ENCODE data around the gene ZNF583.

ZNF583 gene

DNA sequence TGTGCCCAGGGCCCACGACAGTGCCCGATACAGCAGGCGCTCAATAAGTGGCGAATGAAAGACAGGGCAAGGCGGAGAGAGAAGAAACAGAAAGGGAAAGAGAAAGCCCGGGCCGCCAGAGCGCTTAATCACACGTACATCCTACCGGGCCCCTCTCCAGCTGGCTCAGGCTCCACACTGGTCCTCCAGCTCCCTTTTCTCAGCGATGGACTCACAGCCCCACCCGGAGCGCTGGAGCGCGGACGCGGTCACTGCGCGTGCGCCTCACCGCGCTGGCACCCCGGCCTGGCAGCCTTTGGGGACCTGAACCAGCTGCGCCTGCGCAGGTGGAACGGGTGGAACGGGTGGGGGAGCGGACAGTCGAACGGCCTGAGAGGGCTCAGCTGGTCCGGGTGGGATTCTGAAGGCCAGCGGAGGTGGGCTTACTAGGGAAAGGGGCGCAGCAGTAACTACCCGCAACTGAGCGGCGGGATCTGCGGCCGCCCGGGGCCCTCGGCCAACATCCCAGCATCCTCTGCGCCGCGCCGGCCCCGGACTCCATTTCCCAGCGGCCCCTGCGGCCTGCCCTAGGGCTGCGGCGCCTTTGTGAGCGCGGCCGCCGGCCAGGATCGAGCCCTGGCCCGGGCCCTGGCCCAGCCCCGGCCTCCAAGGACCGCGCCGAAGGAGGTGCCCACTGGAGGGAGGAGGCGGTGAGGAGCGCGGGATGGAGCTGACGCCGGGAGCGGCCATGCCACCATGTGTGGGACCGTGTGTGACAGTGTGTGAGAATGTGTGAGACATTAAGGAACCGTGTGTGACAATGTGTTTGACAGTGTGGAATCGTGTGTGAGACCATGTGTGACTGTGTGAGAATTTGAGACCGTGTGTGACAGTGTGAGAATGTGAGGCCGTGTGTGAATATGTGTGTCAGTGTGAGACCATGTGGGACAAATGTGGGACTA lies at the start of gene ZNF583 (continued):
- TF ChIP-seq ZNF510 (tag by site-specific recombination; IDR thresholded peaks at IDR 0.05; ENCODE audit: insufficient replicate concordance), result peak; percentile 11
- peak; percentile 37; the same call in 1 of the 2 replicates for TF ChIP-seq ZNF366 (tag by site-specific recombination; conservative IDR thresholded peaks at IDR 0.05)
- 0 out of 2 replicates have a peak, but pooled peaks have one; percentile 13 for TF ChIP-seq ZNF791 (tag by site-specific recombination; IDR thresholded peaks at IDR 0.05)
- TF ChIP-seq ZNF239 (tag by site-specific recombination; IDR thresholded peaks at IDR 0.05), result peak; percentile 9; the same call in 1 of the 2 replicates
- TF ChIP-seq YY1 (tag by site-specific recombination; IDR thresholded peaks at IDR 0.05), result 0 out of 2 replicates have a peak, but pooled peaks have one; percentile 52
- TF ChIP-seq ZNF561 (tag by site-specific recombination; IDR thresholded peaks at IDR 0.05; ENCODE audit: borderline replicate concordance), result peak; percentile 41; the same call in 1 of the 2 replicates
- TF ChIP-seq GLIS1 (tag by site-specific recombination; IDR thresholded peaks at IDR 0.05), result peak; percentile 44
- TF ChIP-seq, protein P1, sequence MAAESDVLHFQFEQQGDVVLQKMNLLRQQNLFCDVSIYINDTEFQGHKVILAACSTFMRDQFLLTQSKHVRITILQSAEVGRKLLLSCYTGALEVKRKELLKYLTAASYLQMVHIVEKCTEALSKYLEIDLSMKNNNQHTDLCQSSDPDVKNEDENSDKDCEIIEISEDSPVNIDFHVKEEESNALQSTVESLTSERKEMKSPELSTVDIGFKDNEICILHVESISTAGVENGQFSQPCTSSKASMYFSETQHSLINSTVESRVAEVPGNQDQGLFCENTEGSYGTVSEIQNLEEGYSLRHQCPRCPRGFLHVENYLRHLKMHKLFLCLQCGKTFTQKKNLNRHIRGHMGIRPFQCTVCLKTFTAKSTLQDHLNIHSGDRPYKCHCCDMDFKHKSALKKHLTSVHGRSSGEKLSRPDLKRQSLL (tag by site-specific recombination; IDR thresholded peaks at IDR 0.05), result peak; percentile 99
- TF ChIP-seq, protein P2, sequence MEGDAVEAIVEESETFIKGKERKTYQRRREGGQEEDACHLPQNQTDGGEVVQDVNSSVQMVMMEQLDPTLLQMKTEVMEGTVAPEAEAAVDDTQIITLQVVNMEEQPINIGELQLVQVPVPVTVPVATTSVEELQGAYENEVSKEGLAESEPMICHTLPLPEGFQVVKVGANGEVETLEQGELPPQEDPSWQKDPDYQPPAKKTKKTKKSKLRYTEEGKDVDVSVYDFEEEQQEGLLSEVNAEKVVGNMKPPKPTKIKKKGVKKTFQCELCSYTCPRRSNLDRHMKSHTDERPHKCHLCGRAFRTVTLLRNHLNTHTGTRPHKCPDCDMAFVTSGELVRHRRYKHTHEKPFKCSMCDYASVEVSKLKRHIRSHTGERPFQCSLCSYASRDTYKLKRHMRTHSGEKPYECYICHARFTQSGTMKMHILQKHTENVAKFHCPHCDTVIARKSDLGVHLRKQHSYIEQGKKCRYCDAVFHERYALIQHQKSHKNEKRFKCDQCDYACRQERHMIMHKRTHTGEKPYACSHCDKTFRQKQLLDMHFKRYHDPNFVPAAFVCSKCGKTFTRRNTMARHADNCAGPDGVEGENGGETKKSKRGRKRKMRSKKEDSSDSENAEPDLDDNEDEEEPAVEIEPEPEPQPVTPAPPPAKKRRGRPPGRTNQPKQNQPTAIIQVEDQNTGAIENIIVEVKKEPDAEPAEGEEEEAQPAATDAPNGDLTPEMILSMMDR (tag by site-specific recombination; IDR thresholded peaks at IDR 0.05), result 0 out of 2 replicates have a peak, but pooled peaks have one; percentile 26
- TF ChIP-seq WT1 (tag by site-specific recombination; IDR thresholded peaks at IDR 0.05), result no peak
- TF ChIP-seq, protein P3, sequence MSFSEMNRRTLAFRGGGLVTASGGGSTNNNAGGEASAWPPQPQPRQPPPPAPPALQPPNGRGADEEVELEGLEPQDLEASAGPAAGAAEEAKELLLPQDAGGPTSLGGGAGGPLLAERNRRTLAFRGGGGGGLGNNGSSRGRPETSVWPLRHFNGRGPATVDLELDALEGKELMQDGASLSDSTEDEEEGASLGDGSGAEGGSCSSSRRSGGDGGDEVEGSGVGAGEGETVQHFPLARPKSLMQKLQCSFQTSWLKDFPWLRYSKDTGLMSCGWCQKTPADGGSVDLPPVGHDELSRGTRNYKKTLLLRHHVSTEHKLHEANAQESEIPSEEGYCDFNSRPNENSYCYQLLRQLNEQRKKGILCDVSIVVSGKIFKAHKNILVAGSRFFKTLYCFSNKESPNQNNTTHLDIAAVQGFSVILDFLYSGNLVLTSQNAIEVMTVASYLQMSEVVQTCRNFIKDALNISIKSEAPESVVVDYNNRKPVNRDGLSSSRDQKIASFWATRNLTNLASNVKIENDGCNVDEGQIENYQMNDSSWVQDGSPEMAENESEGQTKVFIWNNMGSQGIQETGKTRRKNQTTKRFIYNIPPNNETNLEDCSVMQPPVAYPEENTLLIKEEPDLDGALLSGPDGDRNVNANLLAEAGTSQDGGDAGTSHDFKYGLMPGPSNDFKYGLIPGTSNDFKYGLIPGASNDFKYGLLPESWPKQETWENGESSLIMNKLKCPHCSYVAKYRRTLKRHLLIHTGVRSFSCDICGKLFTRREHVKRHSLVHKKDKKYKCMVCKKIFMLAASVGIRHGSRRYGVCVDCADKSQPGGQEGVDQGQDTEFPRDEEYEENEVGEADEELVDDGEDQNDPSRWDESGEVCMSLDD (tag by site-specific recombination; IDR thresholded peaks at IDR 0.05), result peak; percentile 73
- TF ChIP-seq, protein P4, sequence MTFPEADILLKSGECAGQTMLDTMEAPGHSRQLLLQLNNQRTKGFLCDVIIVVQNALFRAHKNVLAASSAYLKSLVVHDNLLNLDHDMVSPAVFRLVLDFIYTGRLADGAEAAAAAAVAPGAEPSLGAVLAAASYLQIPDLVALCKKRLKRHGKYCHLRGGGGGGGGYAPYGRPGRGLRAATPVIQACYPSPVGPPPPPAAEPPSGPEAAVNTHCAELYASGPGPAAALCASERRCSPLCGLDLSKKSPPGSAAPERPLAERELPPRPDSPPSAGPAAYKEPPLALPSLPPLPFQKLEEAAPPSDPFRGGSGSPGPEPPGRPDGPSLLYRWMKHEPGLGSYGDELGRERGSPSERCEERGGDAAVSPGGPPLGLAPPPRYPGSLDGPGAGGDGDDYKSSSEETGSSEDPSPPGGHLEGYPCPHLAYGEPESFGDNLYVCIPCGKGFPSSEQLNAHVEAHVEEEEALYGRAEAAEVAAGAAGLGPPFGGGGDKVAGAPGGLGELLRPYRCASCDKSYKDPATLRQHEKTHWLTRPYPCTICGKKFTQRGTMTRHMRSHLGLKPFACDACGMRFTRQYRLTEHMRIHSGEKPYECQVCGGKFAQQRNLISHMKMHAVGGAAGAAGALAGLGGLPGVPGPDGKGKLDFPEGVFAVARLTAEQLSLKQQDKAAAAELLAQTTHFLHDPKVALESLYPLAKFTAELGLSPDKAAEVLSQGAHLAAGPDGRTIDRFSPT (tag by site-specific recombination; IDR thresholded peaks at IDR 0.05), result peak; percentile 97
- TF ChIP-seq TCF7L2 (IDR thresholded peaks at IDR 0.05; ENCODE audit: borderline replicate concordance, low read depth, low read length), result no peak; the same call in 1 of the 2 replicates
- TF ChIP-seq SCRT1 (tag by site-specific recombination; IDR thresholded peaks at IDR 0.05; ENCODE audit: borderline replicate concordance), result no peak
- no peak for TF ChIP-seq ZNF2 (tag by site-specific recombination; IDR thresholded peaks at IDR 0.05)
- TF ChIP-seq, protein P5, sequence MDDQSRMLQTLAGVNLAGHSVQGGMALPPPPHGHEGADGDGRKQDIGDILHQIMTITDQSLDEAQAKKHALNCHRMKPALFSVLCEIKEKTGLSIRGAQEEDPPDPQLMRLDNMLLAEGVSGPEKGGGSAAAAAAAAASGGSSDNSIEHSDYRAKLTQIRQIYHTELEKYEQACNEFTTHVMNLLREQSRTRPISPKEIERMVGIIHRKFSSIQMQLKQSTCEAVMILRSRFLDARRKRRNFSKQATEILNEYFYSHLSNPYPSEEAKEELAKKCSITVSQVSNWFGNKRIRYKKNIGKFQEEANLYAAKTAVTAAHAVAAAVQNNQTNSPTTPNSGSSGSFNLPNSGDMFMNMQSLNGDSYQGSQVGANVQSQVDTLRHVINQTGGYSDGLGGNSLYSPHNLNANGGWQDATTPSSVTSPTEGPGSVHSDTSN (CRISPR knock-in tag; IDR thresholded peaks at IDR 0.05), result 0 out of 2 replicates have a peak, but pooled peaks have one; percentile 77
- peak; percentile 53 for TF ChIP-seq SP3 (tag by site-specific recombination; IDR thresholded peaks at IDR 0.05)
- no peak for TF ChIP-seq RBAK (tag by site-specific recombination; IDR thresholded peaks at IDR 0.05)
- peak; percentile 80 for TF ChIP-seq ZBTB17 (tag by site-specific recombination; IDR thresholded peaks at IDR 0.05)
- no peak for TF ChIP-seq ZNF324 (tag by site-specific recombination; IDR thresholded peaks at IDR 0.05)
- peak; percentile 59 for TF ChIP-seq ZFHX2 (tag by site-specific recombination; conservative IDR thresholded peaks at IDR 0.05)
- TF ChIP-seq ZBTB11 (tag by site-specific recombination; conservative IDR thresholded peaks at IDR 0.05; ENCODE audit: low read depth), result peak; percentile 79
- 0 out of 2 replicates have a peak, but pooled peaks have one; percentile 37 for TF ChIP-seq ZNF223 (tag by site-specific recombination; IDR thresholded peaks at IDR 0.05)
- TF ChIP-seq ZNF184 (tag by site-specific recombination; IDR thresholded peaks at IDR 0.05), result no peak

Data from HEK293 (cell line).